ENCODE measurements around the gene MCC.

The MCC gene

DNA sequence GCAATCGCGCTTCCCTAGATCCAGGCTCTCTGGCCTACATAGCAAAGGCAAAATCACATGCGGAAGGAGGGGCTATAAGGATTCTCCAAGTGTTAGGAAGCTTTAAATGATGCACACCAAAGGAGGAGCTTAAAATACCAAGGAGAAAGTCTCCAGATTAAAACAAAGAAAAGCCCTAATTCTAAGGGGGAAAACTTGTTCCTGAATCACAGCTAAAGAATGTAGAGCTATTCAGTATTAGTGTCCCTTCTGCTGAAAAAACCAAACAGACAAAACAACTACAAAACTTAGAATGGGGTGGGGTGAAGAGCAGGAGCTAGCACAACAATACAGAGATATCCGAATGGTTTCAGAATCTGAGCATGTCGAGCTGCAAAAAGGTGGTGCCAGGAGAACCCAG is 297.9 kb downstream of the MCC start:
- Histone ChIP-seq H3K36me3 (ENCODE audit: control insufficient read depth, low read depth, low read length) (no peaks in the 10 kb centered on the region), H3K9me3 (ENCODE audit: control insufficient read depth, low read depth, low read length) (no peaks in the 10 kb centered on the region), H3K9ac (ENCODE audit: low read length) (no peak overlapping the region), H3K27me3 (ENCODE audit: control insufficient read depth, insufficient read depth, low read length) (no peaks in the 10 kb centered on the region), H3K4me3 (ENCODE audit: low read length) (no peak overlapping the region), H3K4me1 (ENCODE audit: control insufficient read depth, low read depth, low read length) (peaks cover 13% of the 10 kb centered on the region), H3K27ac (ENCODE audit: low read length) (no peak overlapping the region)

DNA sequence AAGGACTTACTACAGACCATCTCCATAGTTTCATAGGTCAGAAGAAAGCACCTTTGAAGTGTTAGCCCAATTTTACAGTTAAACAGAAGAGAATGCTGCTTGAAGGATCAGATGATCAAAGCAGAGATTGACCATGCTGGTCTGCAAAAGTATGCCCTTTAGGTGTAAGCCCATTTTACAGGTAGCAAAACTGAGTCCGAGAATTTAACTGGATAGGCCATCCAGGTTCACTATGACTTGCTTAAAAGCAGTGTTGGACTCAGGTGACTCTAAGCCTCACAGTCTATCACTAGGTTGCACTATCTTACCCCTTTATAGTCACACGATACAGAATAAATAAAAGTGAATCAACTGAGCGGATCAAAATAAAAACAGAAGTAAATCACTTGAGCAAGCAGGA is 299.0 kb downstream of the MCC start:
- H3K27ac ChIP-seq (ENCODE audit: low read length): no peak overlapping the region
- peaks cover 13% of the 10 kb centered on the region for H3K4me1 ChIP-seq (ENCODE audit: control insufficient read depth, low read depth, low read length)
- H3K4me3 ChIP-seq (ENCODE audit: low read length): no peak overlapping the region
- H3K9me3 ChIP-seq (ENCODE audit: control insufficient read depth, low read depth, low read length): no peaks in the 10 kb centered on the region
- H3K36me3 ChIP-seq (ENCODE audit: control insufficient read depth, low read depth, low read length): no peaks in the 10 kb centered on the region
- no peaks in the 10 kb centered on the region for H3K27me3 ChIP-seq (ENCODE audit: control insufficient read depth, insufficient read depth, low read length)
- no peak overlapping the region for H3K9ac ChIP-seq (ENCODE audit: low read length)

DNA sequence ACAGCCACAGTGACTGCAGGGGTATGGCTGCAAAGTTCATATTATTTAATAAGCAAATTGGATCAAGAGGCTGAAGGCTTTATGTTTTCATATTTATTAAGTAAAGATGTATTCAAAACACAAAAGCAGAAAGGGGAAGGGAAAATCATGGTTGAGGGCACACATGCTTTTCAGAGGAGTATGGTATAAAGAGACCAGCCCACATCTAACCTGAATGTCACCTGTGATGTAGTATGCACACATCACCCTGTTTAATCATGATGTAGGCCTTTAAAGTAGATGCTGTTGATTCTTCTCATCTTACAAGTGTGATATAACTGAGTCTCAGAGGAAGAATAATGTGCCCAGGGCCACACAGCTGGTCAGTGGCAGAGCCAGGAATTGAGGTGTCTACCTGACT is 299.8 kb downstream of the MCC start:
- H3K9ac ChIP-seq (ENCODE audit: low read length): no peak overlapping the region
- H3K27me3 ChIP-seq (ENCODE audit: control insufficient read depth, insufficient read depth, low read length): no peaks in the 10 kb centered on the region
- no peaks in the 10 kb centered on the region for H3K36me3 ChIP-seq (ENCODE audit: control insufficient read depth, low read depth, low read length)
- no peak overlapping the region for H3K4me3 ChIP-seq (ENCODE audit: low read length)
- peaks cover 13% of the 10 kb centered on the region for H3K4me1 ChIP-seq (ENCODE audit: control insufficient read depth, low read depth, low read length)
- H3K27ac ChIP-seq (ENCODE audit: low read length): no peak overlapping the region
- no peaks in the 10 kb centered on the region for H3K9me3 ChIP-seq (ENCODE audit: control insufficient read depth, low read depth, low read length)

DNA sequence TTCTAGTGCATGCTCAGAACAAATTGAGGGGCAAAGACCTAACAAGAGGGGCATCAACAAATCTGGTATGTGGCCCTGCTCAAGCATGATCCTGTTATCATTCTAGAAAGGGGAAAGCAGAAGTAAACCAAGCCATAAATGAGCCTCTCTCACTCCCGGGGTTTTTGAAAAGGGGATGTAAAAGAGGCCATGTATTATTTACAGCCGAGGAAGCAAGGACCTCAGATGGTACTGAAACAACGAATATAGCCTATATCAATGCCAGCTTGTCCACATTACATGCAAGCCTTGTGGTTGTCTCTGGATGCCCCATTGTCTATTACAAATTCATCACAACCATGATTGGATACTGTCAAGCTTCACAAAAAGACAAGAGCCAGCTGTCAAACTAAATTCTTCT is 300.3 kb downstream of the MCC start:
- H3K9ac ChIP-seq (ENCODE audit: low read length): no peak overlapping the region
- H3K4me3 ChIP-seq (ENCODE audit: low read length): no peak overlapping the region
- peaks cover 13% of the 10 kb centered on the region for H3K4me1 ChIP-seq (ENCODE audit: control insufficient read depth, low read depth, low read length)
- H3K9me3 ChIP-seq (ENCODE audit: control insufficient read depth, low read depth, low read length): no peaks in the 10 kb centered on the region
- H3K27me3 ChIP-seq (ENCODE audit: control insufficient read depth, insufficient read depth, low read length): no peaks in the 10 kb centered on the region
- no peaks in the 10 kb centered on the region for H3K36me3 ChIP-seq (ENCODE audit: control insufficient read depth, low read depth, low read length)
- H3K27ac ChIP-seq (ENCODE audit: low read length): no peak overlapping the region

DNA sequence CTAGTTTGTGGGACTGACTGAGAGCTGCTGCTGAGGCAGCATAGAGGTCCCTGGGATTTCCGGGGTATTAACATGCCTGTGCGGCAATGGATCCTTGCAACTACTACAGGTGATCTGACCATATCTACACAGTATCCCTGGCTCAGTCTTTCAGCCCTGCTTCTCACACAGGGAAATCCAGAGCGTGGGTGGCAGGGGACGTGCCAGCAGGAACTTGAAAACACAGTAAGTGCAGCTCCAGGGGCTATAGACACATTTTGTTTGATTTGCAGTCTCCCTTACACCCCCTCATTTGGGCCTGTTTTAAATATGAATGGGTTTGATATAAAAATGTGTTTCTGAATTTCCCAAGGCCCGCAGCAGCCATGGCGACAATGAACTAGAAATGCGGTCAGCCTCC is 302.2 kb downstream of the MCC start:
- H3K27me3 ChIP-seq (ENCODE audit: control insufficient read depth, insufficient read depth, low read length): no peaks in the 10 kb centered on the region
- no peak overlapping the region for H3K9ac ChIP-seq (ENCODE audit: low read length)
- H3K4me1 ChIP-seq (ENCODE audit: control insufficient read depth, low read depth, low read length): peaks cover 13% of the 10 kb centered on the region
- H3K9me3 ChIP-seq (ENCODE audit: control insufficient read depth, low read depth, low read length): no peaks in the 10 kb centered on the region
- H3K4me3 ChIP-seq (ENCODE audit: low read length): no peak overlapping the region
- H3K27ac ChIP-seq (ENCODE audit: low read length): no peak overlapping the region
- no peaks in the 10 kb centered on the region for H3K36me3 ChIP-seq (ENCODE audit: control insufficient read depth, low read depth, low read length)

DNA sequence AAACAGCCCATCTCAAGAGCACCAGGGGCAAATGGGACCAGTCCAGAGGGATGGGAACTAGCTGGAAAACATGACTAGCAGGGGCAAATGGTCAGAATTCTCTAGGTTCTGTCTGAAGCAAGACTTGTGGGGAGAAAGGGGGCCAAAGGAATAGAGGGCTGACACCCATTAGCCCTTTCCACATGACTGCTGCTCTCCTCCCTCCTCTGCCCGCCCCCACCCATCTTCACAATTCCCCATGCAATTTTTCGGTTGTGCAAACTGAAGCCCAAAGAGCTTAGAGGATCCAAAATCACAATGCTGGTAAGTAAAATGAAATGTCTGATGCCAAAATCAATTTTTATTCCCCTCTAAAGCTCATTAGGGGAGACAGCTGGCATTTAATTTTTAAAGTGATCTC is 304.6 kb downstream of the MCC start:
- no peak overlapping the region for H3K9ac ChIP-seq (ENCODE audit: low read length)
- H3K27me3 ChIP-seq (ENCODE audit: control insufficient read depth, insufficient read depth, low read length): no peaks in the 10 kb centered on the region
- no peaks in the 10 kb centered on the region for H3K9me3 ChIP-seq (ENCODE audit: control insufficient read depth, low read depth, low read length)
- H3K4me1 ChIP-seq (ENCODE audit: control insufficient read depth, low read depth, low read length): peaks cover 29% of the 10 kb centered on the region
- no peaks in the 10 kb centered on the region for H3K36me3 ChIP-seq (ENCODE audit: control insufficient read depth, low read depth, low read length)
- H3K4me3 ChIP-seq (ENCODE audit: low read length): no peak overlapping the region
- H3K27ac ChIP-seq (ENCODE audit: low read length): no peak overlapping the region

DNA sequence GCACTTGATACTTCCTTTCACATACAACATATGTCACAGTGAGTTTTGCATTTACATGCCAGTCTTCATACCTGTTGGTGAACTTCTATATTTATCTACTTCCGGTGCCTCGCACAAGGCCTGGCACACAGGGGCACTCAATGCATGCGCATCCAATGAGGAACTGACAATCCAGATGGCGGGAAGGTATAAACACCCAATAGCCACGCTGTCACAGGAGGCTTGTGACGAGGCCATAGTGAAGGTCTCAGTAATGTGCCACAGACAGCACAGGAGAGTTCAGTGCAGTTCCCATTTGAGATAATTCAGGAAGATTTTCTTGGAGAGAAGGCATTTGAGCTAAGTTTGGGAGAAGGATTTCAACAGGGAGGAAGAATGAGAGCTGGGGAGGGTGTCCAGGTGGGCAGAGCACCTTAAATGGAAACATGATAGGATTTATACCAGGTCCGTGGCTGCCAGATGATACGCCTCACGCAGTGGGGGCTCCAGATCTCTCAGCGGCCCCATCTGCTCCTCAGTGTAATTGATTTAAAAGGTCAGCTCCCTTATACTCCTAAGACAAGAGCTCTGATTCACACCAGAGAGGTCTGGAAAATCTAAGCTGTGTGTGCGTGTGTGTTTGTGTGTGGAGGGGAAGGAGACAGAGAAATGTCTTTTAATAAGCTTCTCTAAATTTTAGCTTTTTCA is 305.5 kb downstream of the MCC start:
- H3K9ac ChIP-seq (ENCODE audit: low read length): no peak overlapping the region
- no peak overlapping the region for H3K4me3 ChIP-seq (ENCODE audit: low read length)
- H3K27me3 ChIP-seq (ENCODE audit: control insufficient read depth, insufficient read depth, low read length): no peaks in the 10 kb centered on the region
- H3K27ac ChIP-seq (ENCODE audit: low read length): no peak overlapping the region
- no peaks in the 10 kb centered on the region for H3K36me3 ChIP-seq (ENCODE audit: control insufficient read depth, low read depth, low read length)
- H3K4me1 ChIP-seq (ENCODE audit: control insufficient read depth, low read depth, low read length): peaks cover 34% of the 10 kb centered on the region
- H3K9me3 ChIP-seq (ENCODE audit: control insufficient read depth, low read depth, low read length): no peaks in the 10 kb centered on the region

DNA sequence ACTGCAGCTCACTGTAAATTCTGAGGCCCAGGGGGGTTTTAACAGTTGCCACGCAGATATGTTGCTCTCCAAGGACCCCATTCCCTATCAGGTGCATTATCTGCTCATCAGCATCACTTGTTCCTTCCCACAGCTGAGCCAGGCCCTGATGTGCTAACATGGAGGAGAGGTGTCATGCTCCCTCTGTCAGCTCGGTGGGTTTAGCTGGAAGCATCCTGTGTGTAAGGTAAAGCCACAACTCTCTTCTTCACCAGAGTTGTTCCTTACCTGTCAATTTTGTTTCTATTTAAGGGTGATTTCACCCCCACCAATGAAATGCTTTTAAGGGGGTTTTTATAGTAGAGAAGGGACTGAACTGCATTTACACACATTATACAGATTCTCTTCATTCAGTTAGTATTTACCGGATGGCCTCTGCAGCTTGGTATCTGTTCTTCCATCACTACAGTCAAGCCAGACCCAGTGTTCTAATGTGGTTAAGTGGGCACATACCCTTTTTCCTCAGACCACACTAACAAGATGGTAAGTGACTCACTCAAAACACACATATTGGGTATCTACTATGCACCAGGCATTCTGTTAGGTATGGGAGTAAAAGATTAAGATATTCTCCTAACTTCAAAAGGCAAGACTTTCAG is 306.3 kb downstream of the MCC start:
- Histone ChIP-seq H3K4me3 (ENCODE audit: low read length) (no peak overlapping the region), H3K9ac (ENCODE audit: low read length) (no peak overlapping the region), H3K27me3 (ENCODE audit: control insufficient read depth, insufficient read depth, low read length) (no peaks in the 10 kb centered on the region), H3K36me3 (ENCODE audit: control insufficient read depth, low read depth, low read length) (no peaks in the 10 kb centered on the region), H3K4me1 (ENCODE audit: control insufficient read depth, low read depth, low read length) (peaks cover 34% of the 10 kb centered on the region), H3K27ac (ENCODE audit: low read length) (no peak overlapping the region), H3K9me3 (ENCODE audit: control insufficient read depth, low read depth, low read length) (no peaks in the 10 kb centered on the region)

DNA sequence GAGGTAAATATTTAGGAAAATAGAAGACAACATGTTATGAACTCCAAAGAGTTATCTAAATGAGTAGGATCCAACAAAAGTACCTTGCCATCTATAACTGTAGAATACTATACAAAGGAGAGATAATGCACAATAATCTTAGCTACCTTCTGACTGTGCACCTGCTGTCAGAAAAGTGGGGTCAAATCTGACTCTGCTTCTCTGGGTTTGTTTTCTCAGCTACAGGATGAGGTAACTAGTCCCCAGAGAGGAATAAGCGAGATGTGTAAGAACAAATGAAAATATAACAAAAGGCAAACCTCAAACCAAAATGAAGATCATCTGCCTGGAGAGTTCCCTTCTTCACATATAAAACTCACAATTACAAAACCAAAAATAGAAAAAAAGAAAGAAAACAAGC is 306.8 kb downstream of the MCC start:
- no peaks in the 10 kb centered on the region for H3K9me3 ChIP-seq (ENCODE audit: control insufficient read depth, low read depth, low read length)
- H3K4me3 ChIP-seq (ENCODE audit: low read length): no peak overlapping the region
- no peaks in the 10 kb centered on the region for H3K36me3 ChIP-seq (ENCODE audit: control insufficient read depth, low read depth, low read length)
- peaks cover 31% of the 10 kb centered on the region for H3K4me1 ChIP-seq (ENCODE audit: control insufficient read depth, low read depth, low read length)
- no peak overlapping the region for H3K27ac ChIP-seq (ENCODE audit: low read length)
- H3K9ac ChIP-seq (ENCODE audit: low read length): no peak overlapping the region
- no peaks in the 10 kb centered on the region for H3K27me3 ChIP-seq (ENCODE audit: control insufficient read depth, insufficient read depth, low read length)

DNA sequence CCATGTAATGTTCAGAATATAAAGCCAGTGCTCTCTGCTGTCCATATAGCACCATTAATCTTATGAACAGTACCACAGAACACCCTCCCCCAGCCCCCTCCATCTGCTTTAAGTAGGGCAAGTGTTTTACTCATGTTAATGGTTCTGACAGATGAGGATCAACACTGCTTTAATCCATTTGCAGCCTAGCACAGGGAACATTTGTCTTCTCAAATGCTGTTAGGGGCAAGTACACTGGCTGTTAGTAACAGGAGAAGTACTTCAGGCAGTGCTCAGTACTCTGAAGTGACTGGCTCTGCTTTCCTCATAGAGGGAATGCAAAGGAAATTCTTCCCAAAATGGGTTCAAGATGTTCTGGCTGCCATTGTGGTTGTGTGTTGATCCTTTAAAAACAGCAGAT is 309.1 kb downstream of the MCC start:
- peaks cover 22% of the 10 kb centered on the region for H3K4me1 ChIP-seq (ENCODE audit: control insufficient read depth, low read depth, low read length)
- no peaks in the 10 kb centered on the region for H3K36me3 ChIP-seq (ENCODE audit: control insufficient read depth, low read depth, low read length)
- H3K27me3 ChIP-seq (ENCODE audit: control insufficient read depth, insufficient read depth, low read length): no peaks in the 10 kb centered on the region
- H3K9ac ChIP-seq (ENCODE audit: low read length): no peak overlapping the region
- H3K4me3 ChIP-seq (ENCODE audit: low read length): no peak overlapping the region
- H3K9me3 ChIP-seq (ENCODE audit: control insufficient read depth, low read depth, low read length): no peaks in the 10 kb centered on the region
- no peak overlapping the region for H3K27ac ChIP-seq (ENCODE audit: low read length)

DNA sequence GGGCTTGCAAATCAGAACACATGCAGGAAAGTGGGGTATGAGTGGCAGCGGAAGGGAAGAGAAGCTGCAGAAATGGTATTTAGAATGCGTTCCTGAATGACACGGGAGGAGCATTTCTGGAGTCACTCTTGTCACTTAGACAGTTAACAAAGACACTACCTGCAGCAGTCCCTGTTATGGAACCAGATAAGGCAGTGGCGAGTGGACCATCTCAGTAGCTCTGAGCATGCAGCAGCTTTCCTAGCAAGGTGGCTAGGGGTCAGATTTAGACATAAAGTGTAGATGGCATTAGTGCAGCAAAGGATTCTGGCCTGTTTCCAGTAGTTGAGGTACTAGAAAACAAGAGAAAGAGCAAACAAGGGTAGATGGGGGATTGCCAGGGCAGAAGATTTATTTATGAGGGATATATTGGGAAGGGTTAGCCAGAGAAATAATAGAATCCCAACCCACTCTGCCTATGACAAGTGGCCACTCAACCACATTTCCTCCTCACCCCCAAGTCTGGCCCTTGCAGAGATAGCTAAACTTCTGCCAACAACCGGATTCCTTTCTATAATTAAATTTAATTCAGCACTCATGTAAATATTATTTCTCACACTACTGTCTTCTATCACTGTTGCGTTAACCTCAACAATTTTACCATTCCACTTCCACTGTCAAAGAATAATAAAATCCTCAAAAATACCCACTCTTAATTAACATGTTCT is 310.0 kb downstream of the MCC start:
- Histone ChIP-seq H3K27ac (ENCODE audit: low read length) (no peak overlapping the region), H3K9ac (ENCODE audit: low read length) (no peak overlapping the region), H3K27me3 (ENCODE audit: control insufficient read depth, insufficient read depth, low read length) (no peaks in the 10 kb centered on the region), H3K36me3 (ENCODE audit: control insufficient read depth, low read depth, low read length) (no peaks in the 10 kb centered on the region), H3K4me1 (ENCODE audit: control insufficient read depth, low read depth, low read length) (peaks cover 22% of the 10 kb centered on the region), H3K4me3 (ENCODE audit: low read length) (no peak overlapping the region), H3K9me3 (ENCODE audit: control insufficient read depth, low read depth, low read length) (no peaks in the 10 kb centered on the region)

DNA sequence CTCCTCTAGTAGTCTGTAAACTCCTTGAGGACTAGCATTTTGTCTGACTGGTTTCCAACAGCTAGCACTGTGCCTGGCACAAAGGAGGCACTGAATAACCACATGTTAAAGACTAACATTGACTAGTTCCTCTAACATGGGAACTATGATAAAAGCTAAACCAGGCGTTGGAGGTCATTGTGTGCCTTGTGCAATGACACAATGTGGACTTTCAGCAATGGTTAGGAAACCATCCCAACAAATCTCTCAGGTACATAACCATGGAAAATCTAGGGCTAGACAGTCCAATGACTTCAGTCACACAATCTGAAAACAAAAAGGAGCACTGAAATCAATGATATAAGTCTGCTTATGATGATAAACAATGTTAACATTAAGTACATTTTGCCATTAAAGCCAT is 311.0 kb downstream of the MCC start:
- H3K36me3 ChIP-seq (ENCODE audit: control insufficient read depth, low read depth, low read length): no peaks in the 10 kb centered on the region
- no peak overlapping the region for H3K27ac ChIP-seq (ENCODE audit: low read length)
- H3K4me3 ChIP-seq (ENCODE audit: low read length): no peak overlapping the region
- H3K9me3 ChIP-seq (ENCODE audit: control insufficient read depth, low read depth, low read length): no peaks in the 10 kb centered on the region
- no peak overlapping the region for H3K9ac ChIP-seq (ENCODE audit: low read length)
- no peaks in the 10 kb centered on the region for H3K27me3 ChIP-seq (ENCODE audit: control insufficient read depth, insufficient read depth, low read length)
- peaks cover 22% of the 10 kb centered on the region for H3K4me1 ChIP-seq (ENCODE audit: control insufficient read depth, low read depth, low read length)
